SH-SY5Y (cell line): Measurements from ENCODE around the gene MAN1C1.

ENCODE experiments used
- GATA2 ChIP-seq: IDR thresholded peaks from 2 replicates; pipeline ENCODE4 v1.6.1; 2011; ENCODE audit warnings: mild to moderate bottlenecking, low read depth, low read length
- GATA3 ChIP-seq: IDR thresholded peaks from 2 replicates; pipeline ENCODE4 v1.6.1; 2011; ENCODE audit warnings: low read depth, mild to moderate bottlenecking, low read length, moderate library complexity

- TF ChIP-seq GATA3 (no peak), GATA2 (no peak)
Measured at GRCh38 chr1:25616987-25617624, 515 bp downstream of the MAN1C1 start.
